Nucleus accumbens (tissue), 56 donors: ENCODE results near the gene TTN.

Experiments used
- DNase-seq, 56 donors: peaks; one replicate each; lab custom pipeline; 2025; lab: John Stamatoyannopoulos, UW

TTN gene

GRCh38 chr2:178756843-178757242 lies 50.4 kb downstream of the TTN start:
- DNase-seq: no peak

- DNase-seq: no peak
Observed at GRCh38 chr2:178756343-178756742, 50.9 kb downstream of the TTN start.

- no peak for DNase-seq
Observed at GRCh38 chr2:178747767-178748166, 59.5 kb downstream of the TTN start.

- no peak for DNase-seq
Observed at GRCh38 chr2:178734518-178734917, 72.7 kb downstream of the TTN start.

- DNase-seq: no peak
Observed at GRCh38 chr2:178733975-178734374, 73.2 kb downstream of the TTN start.

- DNase-seq: no peak
Observed at GRCh38 chr2:178732913-178733312, 74.3 kb downstream of the TTN start.

GRCh38 chr2:178731300-178731699 lies 75.9 kb downstream of the TTN start:
- DNase-seq: no peak

GRCh38 chr2:178730049-178730448 lies 77.2 kb downstream of the TTN start:
- no peak for DNase-seq

- no peak for DNase-seq
Observed at GRCh38 chr2:178723786-178724346, 83.4 kb downstream of the TTN start.

GRCh38 chr2:178722296-178722695 lies 84.9 kb downstream of the TTN start:
- DNase-seq: no peak

- DNase-seq: no peak
Observed at GRCh38 chr2:178718988-178719387, 88.2 kb downstream of the TTN start.

- DNase-seq: no peak
Observed at GRCh38 chr2:178718283-178718682, 88.9 kb downstream of the TTN start.

GRCh38 chr2:178716394-178716793 lies 90.8 kb downstream of the TTN start:
- DNase-seq: no peak

GRCh38 chr2:178715366-178715765 lies 91.9 kb downstream of the TTN start:
- peak in 1 of 56 donors; percentile 2 for DNase-seq

- no peak for DNase-seq
Observed at GRCh38 chr2:178707476-178707875, 99.7 kb downstream of the TTN start.

GRCh38 chr2:178704876-178705275 lies 102.3 kb downstream of the TTN start:
- no peak for DNase-seq

- no peak for DNase-seq
Observed at GRCh38 chr2:178702361-178702760, 104.9 kb downstream of the TTN start.

GRCh38 chr2:178700922-178701342 lies 106.3 kb downstream of the TTN start:
- no peak for DNase-seq

- no peak for DNase-seq
Observed at GRCh38 chr2:178700136-178700535, 107.1 kb downstream of the TTN start.

- DNase-seq: no peak
Observed at GRCh38 chr2:178692845-178693244, 114.4 kb downstream of the TTN start.

GRCh38 chr2:178689808-178690207 lies 117.4 kb downstream of the TTN start:
- DNase-seq: no peak

- DNase-seq: no peak
Observed at GRCh38 chr2:178683877-178684276, 123.3 kb downstream of the TTN start.

- no peak for DNase-seq
Observed at GRCh38 chr2:178681081-178681480, 126.1 kb downstream of the TTN start.
